ENCODE measurements around the gene HOPX.
"Not testable (repeated sequence)": the region's sequence is repeated elsewhere in the genome, so short reads cannot be mapped to it uniquely, and the experiment has no call there.

GRCh38 chr4:56693476-56693875 lies 12.4 kb upstream of the HOPX start:
- not testable (repeated sequence) for TF ChIP-seq CTCF, POLR2A, EP300 (IDR thresholded peaks at IDR 0.05)

Data from suprapubic skin (tissue), 3 donors.